Thyroid gland (tissue), 4 donors: ENCODE data around the gene TMEM45A. TPM values are rescaled to one million over a fixed set of nuclear protein-coding genes. Genes with fewer than 3 reads are reported as not detected.
"Not testable (repeated sequence)": the region's sequence is repeated elsewhere in the genome, so short reads cannot be mapped to it uniquely, and the experiment has no call there.

Source experiments
- DNase-seq, 2 donors: peaks; one replicate each; pipeline ENCODE4 v3.0.0-alpha.2; 2019
- H3K27ac ChIP-seq, 3 donors: fragments of 200-600 bp; sonication (generic); 1 replicate in 2 of 3; 2 replicates in 1 of 3; pipeline ENCODE4 v1.5.1; 2016 to 2019; ENCODE audit warnings: mild to moderate bottlenecking in 1 of 3, moderate library complexity in 1 of 3
- H3K27me3 ChIP-seq: fragments of 200-600 bp; sonication (generic); one replicate; pipeline ENCODE4 v1.5.1; 2019
- H3K36me3 ChIP-seq, 2 donors: fragments of 200-600 bp; sonication (generic); one replicate each; pipeline ENCODE4 v1.5.1; 2016 to 2019
- H3K4me1 ChIP-seq, 2 donors: fragments of 200-600 bp; sonication (generic); one replicate each; pipeline ENCODE4 v1.5.1; 2017 to 2019
- H3K4me3 ChIP-seq, 3 donors: fragments of 200-600 bp; sonication (generic); replicated peaks in 1 of 3; 1 replicate in 2 of 3; 2 replicates in 1 of 3; pipeline ENCODE4 v1.5.1; 2016; ENCODE audit warnings: mild to moderate bottlenecking in 1 of 3
- H3K9me3 ChIP-seq: fragments of 200-600 bp; sonication (generic); one replicate; pipeline ENCODE4 v1.5.1; 2017
- CTCF ChIP-seq, 6 experiments: fragments of 200-600 bp in 3 of 6; fragments of 450-650 bp in 3 of 6; sonication (generic) in 3 of 6; IDR thresholded peaks; one replicate each; pipeline ENCODE4 v1.5.1; 2016 to 2019; ENCODE audit warnings: antibody characterized with exemption in 6 of 6, mild to moderate bottlenecking in 2 of 6, inconsistent platforms in 1 of 6, moderate library complexity in 1 of 6
- POLR2A ChIP-seq, 2 donors: fragments of 450-650 bp; IDR thresholded peaks; one replicate each; pipeline ENCODE4 v1.6.1; 2017; ENCODE audit warnings: antibody characterized with exemption in 2 of 2, mild to moderate bottlenecking in 2 of 2, moderate library complexity in 1 of 2
- WGBS, 2 donors: methylation state at CpG; one replicate each; pipeline ENCODE4 v1.1.5; 2017; 5-methylcytosine and 5-hydroxymethylcytosine counted together
- intact Hi-C: fragments of 100-400 bp; cut with DNase I; formaldehyde crosslinking; loops from one replicate; pipeline ENCODE4 v1.15.1; 2023
- total RNA-seq, 4 donors: library from RNA; depleted of rRNA; stranded (reverse); fragments of >200 nt; gene quantifications; one replicate each; pipeline ENCODE4 v1.2.3, GENCODE V29; 2016

Gene TMEM45A
- total RNA-seq, 4 donors from 2014 or later = 11.7 to 22.2 (median 14.8) TPM

DNA sequence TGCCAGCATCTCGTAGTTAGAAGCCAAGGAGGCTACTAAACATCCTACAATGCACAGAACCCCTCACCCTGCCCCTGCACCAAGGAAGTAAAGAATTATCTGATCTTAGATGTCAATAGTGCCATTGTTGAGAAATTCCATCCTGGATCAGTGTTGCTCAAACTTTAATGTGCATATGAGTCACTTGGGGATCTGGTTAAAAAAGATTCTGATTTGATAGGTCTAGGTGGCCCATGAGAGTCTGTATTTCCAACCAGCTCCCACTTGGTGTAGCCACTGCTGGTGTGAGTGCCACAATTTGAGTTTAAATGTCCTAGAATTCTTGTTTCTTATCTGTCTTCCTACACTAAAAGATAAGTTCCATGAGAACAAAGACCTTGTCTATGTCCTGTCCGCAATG, 43.7 kb downstream of the TMEM45A start:
- no peaks in the 10 kb centered on the region for H3K36me3 ChIP-seq
- intact Hi-C loops = no loop called here
- no peaks in the 10 kb centered on the region for H3K27me3 ChIP-seq
- H3K4me3 ChIP-seq = no peak overlapping the region
- WGBS, 2 donors = 94 to 96% methylated on average over 2 of the region's 2 CpGs
- no peak overlapping the region for H3K27ac ChIP-seq
- DNase-seq = no peak
- H3K4me1 ChIP-seq = no peaks in the 10 kb centered on the region
- TF ChIP-seq POLR2A (IDR thresholded peaks at IDR 0.05) (no peak), CTCF (IDR thresholded peaks at IDR 0.05) (no peak)
- H3K9me3 ChIP-seq = no peaks in the 10 kb centered on the region

DNA sequence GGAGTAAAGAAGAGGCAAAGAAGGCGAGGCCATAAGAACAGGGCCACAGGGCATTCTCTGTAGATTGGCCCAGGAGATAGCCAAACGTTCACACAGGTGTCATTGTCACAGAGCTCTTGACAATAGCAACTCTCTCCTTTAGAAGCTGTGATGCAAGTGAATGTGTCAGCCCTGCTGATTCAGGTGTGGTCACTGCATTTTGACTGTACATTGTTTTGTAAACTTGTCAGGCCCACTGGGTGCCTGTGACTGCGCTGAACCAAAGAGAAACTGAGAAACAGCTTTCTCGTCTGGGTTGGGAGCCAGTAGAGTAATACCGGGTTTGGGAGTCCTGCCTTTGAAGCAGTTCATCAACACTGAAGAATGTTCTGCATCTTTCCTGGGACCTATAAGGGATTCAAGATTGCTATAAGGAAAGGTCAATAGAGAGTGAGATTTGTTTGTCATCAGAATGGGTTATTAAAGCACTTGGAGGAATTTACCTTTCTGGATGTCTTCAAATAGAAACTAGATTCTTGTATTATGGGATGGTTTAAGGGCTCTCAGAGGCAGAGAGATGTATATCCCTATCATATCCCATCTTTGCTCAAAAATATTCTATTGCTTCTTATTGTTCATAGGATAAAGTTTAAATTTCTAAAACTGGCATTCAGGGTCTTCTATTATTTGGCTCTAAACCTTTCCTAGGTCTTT, 45.4 kb downstream of the TMEM45A start:
- H3K27ac ChIP-seq = no peak overlapping the region
- no peak for TF ChIP-seq POLR2A (IDR thresholded peaks at IDR 0.05)
- TF ChIP-seq CTCF (IDR thresholded peaks at IDR 0.05) = no peak
- H3K36me3 ChIP-seq = no peaks in the 10 kb centered on the region
- H3K4me3 ChIP-seq = no peak overlapping the region
- no peak for DNase-seq
- no peaks in the 10 kb centered on the region for H3K27me3 ChIP-seq
- WGBS, 2 donors = 84 to 88% methylated on average over 5 of the region's 5 CpGs
- intact Hi-C loops = no loop called here
- H3K9me3 ChIP-seq = no peaks in the 10 kb centered on the region
- H3K4me1 ChIP-seq = no peaks in the 10 kb centered on the region

GRCh38 chr3:100538339-100538706, 45.9 kb downstream of the TMEM45A start:
- Histone ChIP-seq H3K4me1 (no peaks in the 10 kb centered on the region), H3K27ac (no peak overlapping the region), H3K36me3 (no peaks in the 10 kb centered on the region), H3K27me3 (no peaks in the 10 kb centered on the region), H3K9me3 (no peaks in the 10 kb centered on the region), H3K4me3 (no peak overlapping the region)
- DNase-seq = no peak
- 76 to 85% methylated on average over 1 of the region's 1 CpG for WGBS, 2 donors
- TF ChIP-seq CTCF (IDR thresholded peaks at IDR 0.05) (no peak), POLR2A (IDR thresholded peaks at IDR 0.05) (no peak)
- intact Hi-C loops = no loop called here

- Histone ChIP-seq H3K36me3 (no peaks in the 10 kb centered on the region), H3K27ac (no peak overlapping the region), H3K27me3 (no peaks in the 10 kb centered on the region), H3K4me1 (no peaks in the 10 kb centered on the region), H3K4me3 (no peak overlapping the region), H3K9me3 (no peaks in the 10 kb centered on the region)
- intact Hi-C loops = no loop called here
- no peak for TF ChIP-seq CTCF (IDR thresholded peaks at IDR 0.05)
- TF ChIP-seq POLR2A (IDR thresholded peaks at IDR 0.05) = no peak
- no peak for DNase-seq
- WGBS, 2 donors = 94 to 95% methylated on average over 2 of the region's 2 CpGs
Measured at GRCh38 chr3:100540791-100541334, 48.4 kb downstream of the TMEM45A start.

DNA sequence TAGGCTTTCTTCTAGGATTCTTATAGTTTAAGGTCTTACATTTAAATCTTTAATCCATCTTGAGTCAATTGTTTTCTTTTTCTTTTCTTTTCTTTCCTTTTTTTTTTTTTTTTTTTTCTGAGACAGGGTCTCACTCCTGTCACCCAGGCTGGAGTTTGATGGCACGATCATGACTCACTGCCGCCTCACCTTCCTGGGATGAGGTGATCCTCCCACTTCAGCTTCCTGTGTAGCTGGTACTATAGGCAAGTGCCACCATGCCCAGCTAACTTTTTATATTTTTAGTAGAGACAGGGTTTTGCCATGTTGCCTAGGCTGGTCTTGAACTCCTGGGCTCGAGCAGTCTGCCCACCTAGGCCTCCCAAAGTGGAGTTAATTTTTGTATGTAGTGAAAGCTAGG, 49.0 kb downstream of the TMEM45A start:
- H3K4me3 ChIP-seq, DNase-seq, H3K27me3 ChIP-seq, H3K27ac ChIP-seq, H3K9me3 ChIP-seq, H3K36me3 ChIP-seq, intact Hi-C loops, H3K4me1 ChIP-seq: not testable (repeated sequence)
- WGBS, 2 donors = 93 to 96% methylated on average over 3 of the region's 3 CpGs
